GM23338 (cell line): ENCODE data around the gene NUP153.

Experiments
- EZH2 ChIP-seq: fragments of 200-600 bp; sonication (generic); IDR thresholded peaks from one replicate; pipeline ENCODE4 v1.8.0; 2017; ENCODE audit warnings: antibody characterized with exemption, mild to moderate bottlenecking, low read depth; ENCODE audit not compliant: unreplicated experiment
- TF ChIP-seq, protein P1 (sequence below): IDR thresholded peaks from one replicate; pipeline ENCODE4 v1.6.1; 2018; ENCODE audit warnings: antibody characterized with exemption; ENCODE audit not compliant: unreplicated experiment
- TF ChIP-seq, protein P2 (sequence below), 2 experiments: fragments of 200-600 bp in 1 of 2; sonication (generic) in 1 of 2; conservative IDR thresholded peaks; 2 replicates each; pipeline versions ENCODE4 v1.5.1 to v1.6.1; 2016 to 2017; ENCODE audit warnings: antibody characterized with exemption in 2 of 2, low read depth in 2 of 2, mild to moderate bottlenecking in 2 of 2, moderate library complexity in 1 of 2

DNA sequence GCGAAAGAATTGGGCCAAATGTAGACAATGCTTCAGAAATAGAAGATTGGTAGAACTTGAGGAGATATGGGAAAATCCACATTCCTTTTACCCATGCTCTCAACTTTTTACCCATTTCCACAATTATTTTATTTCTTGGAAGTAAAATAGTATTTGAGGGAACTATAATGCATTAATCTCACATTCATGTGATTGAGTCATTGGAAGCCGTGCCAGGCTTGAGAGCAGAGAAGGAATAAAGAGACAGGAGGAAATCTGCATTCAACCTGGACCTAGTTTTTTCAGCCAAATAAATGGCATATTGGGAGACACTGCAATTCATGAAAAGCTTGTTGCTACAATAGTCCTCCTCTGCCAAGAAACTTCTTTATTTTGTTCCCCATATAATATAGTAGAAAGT, 2.8 kb upstream of the NUP153 start:
- TF ChIP-seq, protein P1, sequence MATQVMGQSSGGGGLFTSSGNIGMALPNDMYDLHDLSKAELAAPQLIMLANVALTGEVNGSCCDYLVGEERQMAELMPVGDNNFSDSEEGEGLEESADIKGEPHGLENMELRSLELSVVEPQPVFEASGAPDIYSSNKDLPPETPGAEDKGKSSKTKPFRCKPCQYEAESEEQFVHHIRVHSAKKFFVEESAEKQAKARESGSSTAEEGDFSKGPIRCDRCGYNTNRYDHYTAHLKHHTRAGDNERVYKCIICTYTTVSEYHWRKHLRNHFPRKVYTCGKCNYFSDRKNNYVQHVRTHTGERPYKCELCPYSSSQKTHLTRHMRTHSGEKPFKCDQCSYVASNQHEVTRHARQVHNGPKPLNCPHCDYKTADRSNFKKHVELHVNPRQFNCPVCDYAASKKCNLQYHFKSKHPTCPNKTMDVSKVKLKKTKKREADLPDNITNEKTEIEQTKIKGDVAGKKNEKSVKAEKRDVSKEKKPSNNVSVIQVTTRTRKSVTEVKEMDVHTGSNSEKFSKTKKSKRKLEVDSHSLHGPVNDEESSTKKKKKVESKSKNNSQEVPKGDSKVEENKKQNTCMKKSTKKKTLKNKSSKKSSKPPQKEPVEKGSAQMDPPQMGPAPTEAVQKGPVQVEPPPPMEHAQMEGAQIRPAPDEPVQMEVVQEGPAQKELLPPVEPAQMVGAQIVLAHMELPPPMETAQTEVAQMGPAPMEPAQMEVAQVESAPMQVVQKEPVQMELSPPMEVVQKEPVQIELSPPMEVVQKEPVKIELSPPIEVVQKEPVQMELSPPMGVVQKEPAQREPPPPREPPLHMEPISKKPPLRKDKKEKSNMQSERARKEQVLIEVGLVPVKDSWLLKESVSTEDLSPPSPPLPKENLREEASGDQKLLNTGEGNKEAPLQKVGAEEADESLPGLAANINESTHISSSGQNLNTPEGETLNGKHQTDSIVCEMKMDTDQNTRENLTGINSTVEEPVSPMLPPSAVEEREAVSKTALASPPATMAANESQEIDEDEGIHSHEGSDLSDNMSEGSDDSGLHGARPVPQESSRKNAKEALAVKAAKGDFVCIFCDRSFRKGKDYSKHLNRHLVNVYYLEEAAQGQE, result no peak
- TF ChIP-seq, protein P2, sequence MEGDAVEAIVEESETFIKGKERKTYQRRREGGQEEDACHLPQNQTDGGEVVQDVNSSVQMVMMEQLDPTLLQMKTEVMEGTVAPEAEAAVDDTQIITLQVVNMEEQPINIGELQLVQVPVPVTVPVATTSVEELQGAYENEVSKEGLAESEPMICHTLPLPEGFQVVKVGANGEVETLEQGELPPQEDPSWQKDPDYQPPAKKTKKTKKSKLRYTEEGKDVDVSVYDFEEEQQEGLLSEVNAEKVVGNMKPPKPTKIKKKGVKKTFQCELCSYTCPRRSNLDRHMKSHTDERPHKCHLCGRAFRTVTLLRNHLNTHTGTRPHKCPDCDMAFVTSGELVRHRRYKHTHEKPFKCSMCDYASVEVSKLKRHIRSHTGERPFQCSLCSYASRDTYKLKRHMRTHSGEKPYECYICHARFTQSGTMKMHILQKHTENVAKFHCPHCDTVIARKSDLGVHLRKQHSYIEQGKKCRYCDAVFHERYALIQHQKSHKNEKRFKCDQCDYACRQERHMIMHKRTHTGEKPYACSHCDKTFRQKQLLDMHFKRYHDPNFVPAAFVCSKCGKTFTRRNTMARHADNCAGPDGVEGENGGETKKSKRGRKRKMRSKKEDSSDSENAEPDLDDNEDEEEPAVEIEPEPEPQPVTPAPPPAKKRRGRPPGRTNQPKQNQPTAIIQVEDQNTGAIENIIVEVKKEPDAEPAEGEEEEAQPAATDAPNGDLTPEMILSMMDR (conservative IDR thresholded peaks at IDR 0.05; ENCODE audit: low read depth in 2 of 2), result no peak
- no peak for TF ChIP-seq EZH2
